Thyroid gland (tissue), 4 donors: Measurements from ENCODE around the gene DUSP5.

Source experiments
- POLR2A ChIP-seq, 2 donors: fragments of 450-650 bp; IDR thresholded peaks; one replicate each; pipeline ENCODE4 v1.6.1; 2017; ENCODE audit warnings: antibody characterized with exemption in 2 of 2, mild to moderate bottlenecking in 2 of 2, moderate library complexity in 1 of 2
- TF ChIP-seq, protein P1 (sequence below), 6 experiments: fragments of 200-600 bp in 3 of 6; fragments of 450-650 bp in 3 of 6; sonication (generic) in 3 of 6; IDR thresholded peaks; one replicate each; pipeline ENCODE4 v1.5.1; 2016 to 2019; ENCODE audit warnings: antibody characterized with exemption in 6 of 6, mild to moderate bottlenecking in 2 of 6, inconsistent platforms in 1 of 6, moderate library complexity in 1 of 6

DNA sequence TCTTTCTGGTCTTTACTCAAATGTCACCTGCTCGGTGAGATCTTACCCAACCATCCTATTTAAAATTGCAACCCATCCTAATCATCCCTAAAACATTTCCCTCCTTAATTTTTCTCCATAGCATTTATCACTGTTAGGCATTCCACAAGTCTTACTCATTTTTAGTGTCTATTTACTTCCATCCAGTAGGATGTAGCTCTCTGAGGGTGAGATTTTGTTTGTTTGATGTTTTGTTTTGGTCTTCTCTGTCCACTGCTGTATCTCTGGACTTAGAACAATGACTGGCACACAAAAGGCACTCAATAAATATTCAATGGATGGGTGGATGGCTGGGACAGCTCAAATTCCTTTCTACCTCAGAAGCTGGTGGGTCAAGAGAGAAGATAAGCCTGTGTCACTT is 15.8 kb upstream of the DUSP5 start:
- TF ChIP-seq, protein P1, sequence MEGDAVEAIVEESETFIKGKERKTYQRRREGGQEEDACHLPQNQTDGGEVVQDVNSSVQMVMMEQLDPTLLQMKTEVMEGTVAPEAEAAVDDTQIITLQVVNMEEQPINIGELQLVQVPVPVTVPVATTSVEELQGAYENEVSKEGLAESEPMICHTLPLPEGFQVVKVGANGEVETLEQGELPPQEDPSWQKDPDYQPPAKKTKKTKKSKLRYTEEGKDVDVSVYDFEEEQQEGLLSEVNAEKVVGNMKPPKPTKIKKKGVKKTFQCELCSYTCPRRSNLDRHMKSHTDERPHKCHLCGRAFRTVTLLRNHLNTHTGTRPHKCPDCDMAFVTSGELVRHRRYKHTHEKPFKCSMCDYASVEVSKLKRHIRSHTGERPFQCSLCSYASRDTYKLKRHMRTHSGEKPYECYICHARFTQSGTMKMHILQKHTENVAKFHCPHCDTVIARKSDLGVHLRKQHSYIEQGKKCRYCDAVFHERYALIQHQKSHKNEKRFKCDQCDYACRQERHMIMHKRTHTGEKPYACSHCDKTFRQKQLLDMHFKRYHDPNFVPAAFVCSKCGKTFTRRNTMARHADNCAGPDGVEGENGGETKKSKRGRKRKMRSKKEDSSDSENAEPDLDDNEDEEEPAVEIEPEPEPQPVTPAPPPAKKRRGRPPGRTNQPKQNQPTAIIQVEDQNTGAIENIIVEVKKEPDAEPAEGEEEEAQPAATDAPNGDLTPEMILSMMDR (IDR thresholded peaks at IDR 0.05): no peak
- TF ChIP-seq POLR2A (IDR thresholded peaks at IDR 0.05): no peak
